Nephron (organoid): Measurements from ENCODE around the gene ADARB1.

Source experiments
- H3K27ac Mint-ChIP-seq, 3 experiments: 2 replicates each; pipeline ENCODE4 v1.8.0; 2020; ENCODE audit warnings: mixed read lengths in 3 of 3, mild to moderate bottlenecking in 2 of 3, moderate library complexity in 1 of 3
- H3K27me3 Mint-ChIP-seq: 2 replicates; pipeline ENCODE4 v1.8.0; 2021; ENCODE audit warnings: low read depth, mild to moderate bottlenecking, moderate library complexity, mixed read lengths
- H3K36me3 Mint-ChIP-seq: 2 replicates; pipeline ENCODE4 v1.8.0; 2020; ENCODE audit warnings: low read depth, mixed read lengths
- H3K4me1 Mint-ChIP-seq: 2 replicates; pipeline ENCODE4 v1.8.0; 2020; ENCODE audit warnings: mixed read lengths
- H3K4me3 Mint-ChIP-seq, 3 experiments: 2 replicates each; pipeline ENCODE4 v1.8.0; 2020; ENCODE audit warnings: mild to moderate bottlenecking in 3 of 3, mixed read lengths in 3 of 3, moderate library complexity in 2 of 3
- H3K9me3 Mint-ChIP-seq: 2 replicates; pipeline ENCODE4 v1.8.0; 2020; ENCODE audit warnings: mixed read lengths
- TF ChIP-seq, protein P1 (sequence below), 3 experiments: fragments of 200-600 bp; sonication (generic); IDR thresholded peaks; one replicate each; pipeline ENCODE4 v1.5.0; 2021; ENCODE audit warnings: antibody characterized with exemption in 3 of 3; ENCODE audit not compliant: unreplicated experiment in 3 of 3

ADARB1 gene

GRCh38 chr21:45175326-45176095 lies 101.1 kb downstream of the ADARB1 start:
- Mint-ChIP-seq H3K27me3 (no peaks in the 10 kb centered on the region), H3K4me1 (peaks cover 5% of the 10 kb centered on the region), H3K4me3 (no peak overlapping the region), H3K27ac (no peak overlapping the region), H3K9me3 (no peaks in the 10 kb centered on the region), H3K36me3 (peaks cover 14% of the 10 kb centered on the region)
- TF ChIP-seq, protein P1, sequence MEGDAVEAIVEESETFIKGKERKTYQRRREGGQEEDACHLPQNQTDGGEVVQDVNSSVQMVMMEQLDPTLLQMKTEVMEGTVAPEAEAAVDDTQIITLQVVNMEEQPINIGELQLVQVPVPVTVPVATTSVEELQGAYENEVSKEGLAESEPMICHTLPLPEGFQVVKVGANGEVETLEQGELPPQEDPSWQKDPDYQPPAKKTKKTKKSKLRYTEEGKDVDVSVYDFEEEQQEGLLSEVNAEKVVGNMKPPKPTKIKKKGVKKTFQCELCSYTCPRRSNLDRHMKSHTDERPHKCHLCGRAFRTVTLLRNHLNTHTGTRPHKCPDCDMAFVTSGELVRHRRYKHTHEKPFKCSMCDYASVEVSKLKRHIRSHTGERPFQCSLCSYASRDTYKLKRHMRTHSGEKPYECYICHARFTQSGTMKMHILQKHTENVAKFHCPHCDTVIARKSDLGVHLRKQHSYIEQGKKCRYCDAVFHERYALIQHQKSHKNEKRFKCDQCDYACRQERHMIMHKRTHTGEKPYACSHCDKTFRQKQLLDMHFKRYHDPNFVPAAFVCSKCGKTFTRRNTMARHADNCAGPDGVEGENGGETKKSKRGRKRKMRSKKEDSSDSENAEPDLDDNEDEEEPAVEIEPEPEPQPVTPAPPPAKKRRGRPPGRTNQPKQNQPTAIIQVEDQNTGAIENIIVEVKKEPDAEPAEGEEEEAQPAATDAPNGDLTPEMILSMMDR (IDR thresholded peaks at IDR 0.05; ENCODE audit: unreplicated experiment in 3 of 3): no peak

DNA sequence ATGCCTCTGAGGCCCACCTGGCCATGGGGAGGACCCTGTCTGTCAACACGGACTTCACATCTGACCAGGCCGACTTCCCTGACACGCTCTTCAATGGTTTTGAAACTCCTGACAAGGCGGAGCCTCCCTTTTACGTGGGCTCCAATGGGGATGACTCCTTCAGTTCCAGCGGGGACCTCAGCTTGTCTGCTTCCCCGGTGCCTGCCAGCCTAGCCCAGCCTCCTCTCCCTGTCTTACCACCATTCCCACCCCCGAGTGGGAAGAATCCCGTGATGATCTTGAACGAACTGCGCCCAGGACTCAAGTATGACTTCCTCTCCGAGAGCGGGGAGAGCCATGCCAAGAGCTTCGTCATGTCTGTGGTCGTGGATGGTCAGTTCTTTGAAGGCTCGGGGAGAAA lies 101.8 kb downstream of the ADARB1 start:
- Mint-ChIP-seq H3K4me1 (peaks cover 5% of the 10 kb centered on the region), H3K27ac (no peak overlapping the region), H3K36me3 (peaks cover 14% of the 10 kb centered on the region), H3K9me3 (no peaks in the 10 kb centered on the region), H3K27me3 (no peaks in the 10 kb centered on the region), H3K4me3 (no peak overlapping the region)
- TF ChIP-seq, protein P1 (IDR thresholded peaks at IDR 0.05; ENCODE audit: unreplicated experiment in 3 of 3): no peak

GRCh38 chr21:45177039-45177438 lies 102.7 kb downstream of the ADARB1 start:
- Mint-ChIP-seq H3K27me3 (no peaks in the 10 kb centered on the region), H3K36me3 (peaks cover 20% of the 10 kb centered on the region), H3K4me3 (no peak overlapping the region), H3K4me1 (peaks cover 5% of the 10 kb centered on the region), H3K27ac (no peak overlapping the region), H3K9me3 (no peaks in the 10 kb centered on the region)
- TF ChIP-seq, protein P1 (IDR thresholded peaks at IDR 0.05; ENCODE audit: unreplicated experiment in 3 of 3): no peak

DNA sequence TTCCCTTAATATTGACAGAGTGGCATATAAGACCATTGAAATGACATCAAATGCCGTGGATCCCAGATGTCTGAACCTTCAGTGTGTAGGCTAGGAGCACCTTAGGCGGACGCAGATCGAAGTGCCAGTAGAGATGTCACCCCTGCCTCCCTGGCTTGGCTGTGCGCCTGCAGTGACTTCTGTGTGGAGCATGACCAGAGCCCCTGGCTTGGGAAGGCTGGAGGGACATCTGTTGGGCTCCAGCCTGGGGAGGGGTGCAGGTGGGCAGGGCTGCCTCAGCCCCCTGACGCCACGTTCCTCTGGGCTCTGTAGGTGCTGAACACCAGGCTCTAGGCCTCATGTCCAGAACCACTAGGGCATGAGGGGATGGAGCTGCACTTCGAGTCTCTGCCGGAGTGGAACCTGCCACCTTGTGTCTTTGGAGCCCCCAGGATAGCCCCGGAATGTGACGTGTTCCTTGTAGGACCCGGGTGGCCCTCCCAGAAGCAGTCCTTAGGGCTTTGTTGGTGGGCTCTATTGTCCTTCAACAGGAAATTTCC lies 103.8 kb downstream of the ADARB1 start:
- Mint-ChIP-seq H3K9me3 (no peaks in the 10 kb centered on the region), H3K36me3 (peaks cover 28% of the 10 kb centered on the region), H3K4me3 (no peak overlapping the region), H3K4me1 (peaks cover under 1% of the 10 kb centered on the region), H3K27me3 (no peaks in the 10 kb centered on the region), H3K27ac (no peak overlapping the region)
- TF ChIP-seq, protein P1 (IDR thresholded peaks at IDR 0.05; ENCODE audit: unreplicated experiment in 3 of 3): no peak

- Mint-ChIP-seq H3K4me3 (no peak overlapping the region), H3K27ac (no peak overlapping the region), H3K36me3 (peaks cover 36% of the 10 kb centered on the region), H3K4me1 (no peaks in the 10 kb centered on the region), H3K27me3 (no peaks in the 10 kb centered on the region), H3K9me3 (no peaks in the 10 kb centered on the region)
- TF ChIP-seq, protein P1 (IDR thresholded peaks at IDR 0.05; ENCODE audit: unreplicated experiment in 3 of 3): no peak
Observed at GRCh38 chr21:45178971-45179370, 104.6 kb downstream of the ADARB1 start.
